MG63 (cell line): ENCODE measurements around the gene ARHGAP35. TPM values are rescaled to one million over a fixed set of nuclear protein-coding genes. Genes with fewer than 3 reads are reported as not detected.
"Not testable (repeated sequence)": the region's sequence is repeated elsewhere in the genome, so short reads cannot be mapped to it uniquely, and the experiment has no call there.

Experiments
- DNase-seq: peaks from one replicate; pipeline ENCODE4 v3.0.0-alpha.2; 2020
- H3K27me3 ChIP-seq: fragments of 250-450 bp; sonication (Bioruptor Pico); 2 replicates; pipeline ENCODE4 v1.5.1; 2020; ENCODE audit warnings: mild to moderate bottlenecking, moderate library complexity
- H3K36me3 ChIP-seq: fragments of 250-450 bp; sonication (Bioruptor Pico); 2 replicates; pipeline ENCODE4 v1.5.1; 2020; ENCODE audit warnings: mild to moderate bottlenecking, moderate library complexity
- H3K4me3 ChIP-seq: fragments of 250-450 bp; sonication (Bioruptor Pico); 2 replicates; pipeline ENCODE4 v1.5.1; 2020; ENCODE audit warnings: mild to moderate bottlenecking, moderate library complexity
- H3K9me3 ChIP-seq: fragments of 250-450 bp; sonication (Bioruptor Pico); 2 replicates; pipeline ENCODE4 v1.5.1; 2020; ENCODE audit warnings: mild to moderate bottlenecking, moderate library complexity
- total RNA-seq: library from RNA; depleted of rRNA; stranded (reverse); fragments of >200 nt; shearing (Covaris generic); gene quantifications from 2 replicates; pipeline ENCODE4 v1.2.3, GENCODE V29; 2014; ENCODE audit warnings: low replicate concordance

The ARHGAP35 gene
- total RNA-seq, 1 experiment from 2014 or later, result 14.7 TPM

DNA sequence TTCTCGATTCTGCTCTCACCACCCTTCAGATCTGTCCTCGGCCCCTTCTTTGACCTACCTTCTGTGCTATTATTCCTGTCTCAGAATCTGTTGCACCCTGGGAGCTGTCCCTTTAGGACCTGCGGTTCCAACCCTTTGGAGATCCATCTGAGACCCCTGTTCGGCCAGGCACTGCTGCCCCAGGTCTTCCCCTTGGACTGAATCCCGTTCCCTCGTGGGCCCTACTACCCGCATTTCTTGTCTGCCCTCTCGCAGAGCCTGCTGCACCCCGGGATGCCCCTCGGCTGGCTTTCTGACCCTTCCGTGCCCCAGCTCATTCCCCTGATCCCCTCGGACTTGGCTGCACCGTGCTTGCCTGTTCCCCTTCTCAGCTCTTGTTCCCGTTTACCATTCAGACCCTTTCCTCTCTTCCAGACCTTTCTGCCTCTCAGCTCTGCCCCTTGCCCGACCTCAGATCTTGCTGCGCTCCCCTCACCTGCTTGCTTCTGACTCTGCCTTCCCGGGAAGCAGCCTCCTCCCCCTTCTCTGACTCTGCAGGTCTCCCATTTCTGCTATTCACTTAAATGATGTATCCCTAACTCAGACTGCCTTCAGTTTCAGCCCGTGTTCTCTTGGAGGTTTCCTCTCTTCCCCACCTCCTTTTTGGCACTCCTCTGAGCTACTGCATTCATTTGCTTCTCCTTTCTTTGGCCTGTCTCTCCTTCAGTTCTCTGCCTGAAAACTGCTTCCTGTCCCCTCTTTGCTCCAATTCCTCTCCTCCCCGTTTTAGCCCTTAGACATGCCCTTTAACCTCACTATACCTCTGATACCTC, 1.1 kb downstream of the ARHGAP35 start:
- no peaks in the 10 kb centered on the region for H3K27me3 ChIP-seq

GRCh38 chr19:46862503-46862834, 1.7 kb downstream of the ARHGAP35 start:
- H3K4me3 ChIP-seq, result peak overlapping the region; percentile 82
- DNase-seq, result no peak

More for the DNA sequence above, 1.1 kb downstream of the ARHGAP35 start:
- Histone ChIP-seq H3K36me3 (peaks cover 15% of the 10 kb centered on the region), H3K9me3 (no peaks in the 10 kb centered on the region), H3K4me3 (peak overlapping the region; percentile 82)
- DNase-seq, result no peak

DNA sequence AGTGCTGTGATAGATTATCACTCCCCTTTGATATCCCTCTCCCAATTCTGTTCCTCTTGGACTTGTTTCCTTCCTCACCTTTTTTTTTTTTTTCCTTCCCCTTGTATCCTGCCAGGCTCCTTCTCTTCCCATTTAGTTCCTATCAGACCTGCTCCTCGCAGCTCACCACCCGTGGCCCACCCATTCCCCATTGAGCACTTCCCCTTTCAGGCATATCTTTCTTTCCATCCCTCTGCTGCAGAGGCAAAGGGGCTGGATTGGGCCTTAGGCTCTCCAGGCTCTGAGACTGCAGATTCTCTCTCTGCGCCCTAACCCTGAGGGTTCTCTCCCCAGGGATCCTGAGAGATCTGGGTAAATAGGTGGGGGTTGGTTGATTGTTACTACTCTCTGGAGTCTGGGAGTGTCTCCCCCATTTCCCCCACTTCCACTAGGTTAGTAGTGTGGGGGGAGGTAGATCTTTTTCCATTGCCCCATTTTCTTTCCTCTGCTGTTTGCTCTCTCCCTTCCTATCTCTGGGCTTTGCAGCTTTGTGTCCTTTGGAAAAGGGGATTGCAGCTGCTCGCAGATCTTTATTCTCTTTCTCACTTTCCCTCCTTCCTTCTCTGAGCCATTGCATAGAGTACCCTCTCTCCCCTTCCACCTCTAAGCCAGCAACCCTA, 2.3 kb downstream of the ARHGAP35 start:
- H3K9me3 ChIP-seq, result no peaks in the 10 kb centered on the region
- DNase-seq, result no peak
- peaks cover 15% of the 10 kb centered on the region for H3K36me3 ChIP-seq
- peak overlapping the region; percentile 82 for H3K4me3 ChIP-seq
- no peaks in the 10 kb centered on the region for H3K27me3 ChIP-seq

More at GRCh38 chr19:46862503-46862834, 1.7 kb downstream of the ARHGAP35 start:
- H3K27me3 ChIP-seq, result no peaks in the 10 kb centered on the region
- H3K9me3 ChIP-seq, result no peaks in the 10 kb centered on the region
- H3K36me3 ChIP-seq, result peaks cover 15% of the 10 kb centered on the region

DNA sequence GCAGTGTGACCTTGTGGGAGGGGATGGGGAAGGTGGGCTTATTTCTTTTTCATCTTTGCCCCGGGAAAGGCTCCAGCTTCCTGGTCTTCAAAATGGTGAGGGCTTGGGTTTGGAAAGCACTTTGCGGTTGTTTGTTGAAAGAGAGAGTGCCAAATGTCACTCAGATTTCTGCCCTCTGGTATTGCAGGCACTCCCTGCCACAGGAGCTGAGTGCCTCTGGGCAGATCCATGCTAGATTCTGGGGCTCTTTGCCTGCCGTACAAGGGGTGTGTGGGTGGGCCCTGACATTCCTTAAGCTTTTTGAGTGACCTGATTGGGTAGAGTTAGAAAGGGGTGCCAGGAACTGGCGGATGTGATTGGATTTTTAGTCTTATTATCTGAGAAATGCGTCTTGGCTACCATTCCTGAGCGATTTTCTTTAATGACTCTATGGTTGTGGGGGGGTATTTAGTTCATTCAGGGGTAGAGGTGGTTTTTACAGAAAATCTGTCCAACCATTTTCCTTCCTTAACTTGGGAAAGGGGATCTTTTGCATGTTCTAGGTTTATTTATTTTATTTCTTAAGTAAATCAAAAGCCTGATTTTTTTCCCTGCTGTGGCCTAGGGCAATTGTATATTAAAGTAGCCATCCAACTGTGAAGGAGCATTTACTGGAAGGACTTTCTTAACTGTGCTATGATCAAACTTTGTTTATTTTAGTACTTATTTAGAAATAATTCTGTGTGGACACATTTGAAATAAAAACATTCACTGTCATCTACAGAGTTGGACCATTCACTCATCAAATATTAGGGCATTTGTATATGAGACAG, 3.2 kb downstream of the ARHGAP35 start:
- Histone ChIP-seq H3K27me3 (no peaks in the 10 kb centered on the region), H3K36me3 (peaks cover 18% of the 10 kb centered on the region), H3K4me3 (peak overlapping the region; percentile 82), H3K9me3 (no peaks in the 10 kb centered on the region)
- peak; percentile 97 for DNase-seq

DNA sequence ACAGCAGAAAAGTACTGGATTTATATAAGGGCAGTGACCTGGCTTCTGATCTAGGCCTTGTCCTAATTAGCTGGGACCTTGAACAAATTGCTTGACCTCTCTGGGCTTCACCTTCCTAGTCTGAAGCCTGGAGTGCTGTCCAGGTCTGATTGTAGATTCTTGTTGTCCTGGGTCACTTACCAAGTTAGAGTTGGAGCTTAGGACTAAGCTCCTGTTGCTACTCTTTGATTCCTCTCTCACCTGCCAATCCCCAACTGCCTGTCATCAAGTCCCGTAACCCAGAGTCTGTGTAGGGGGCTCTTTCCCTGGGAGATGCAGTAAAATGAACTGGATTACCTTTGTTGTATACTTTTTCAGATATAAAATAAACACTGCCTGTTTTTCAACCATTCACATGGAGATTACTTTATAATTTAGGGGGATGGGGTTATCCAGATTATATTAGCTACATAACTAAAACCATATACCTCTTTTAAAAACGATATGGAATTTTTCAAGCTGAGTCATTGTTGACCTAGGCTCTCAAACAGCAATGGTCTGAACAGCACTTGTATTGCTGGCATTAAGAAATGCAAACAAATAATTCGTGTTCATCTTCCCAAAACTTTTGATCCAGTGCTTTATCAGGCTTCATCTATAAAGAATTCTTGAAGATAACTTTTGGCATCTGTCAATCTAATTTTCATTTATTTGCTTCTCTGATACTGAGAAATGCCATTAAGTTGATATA, 5.8 kb downstream of the ARHGAP35 start:
- H3K36me3 ChIP-seq, result peaks cover 17% of the 10 kb centered on the region
- H3K27me3 ChIP-seq, result no peaks in the 10 kb centered on the region
- H3K9me3 ChIP-seq, result no peaks in the 10 kb centered on the region
- no peak overlapping the region for H3K4me3 ChIP-seq
- DNase-seq, result no peak

- no peak for DNase-seq
- Histone ChIP-seq H3K4me3 (no peak overlapping the region), H3K27me3 (no peaks in the 10 kb centered on the region), H3K36me3 (peaks cover 16% of the 10 kb centered on the region), H3K9me3 (no peaks in the 10 kb centered on the region)
Measured at GRCh38 chr19:46867170-46867569, 6.4 kb downstream of the ARHGAP35 start.

GRCh38 chr19:46868025-46868802, 7.4 kb downstream of the ARHGAP35 start:
- H3K36me3 ChIP-seq, result peaks cover 21% of the 10 kb centered on the region
- H3K27me3 ChIP-seq, result no peaks in the 10 kb centered on the region
- no peak for DNase-seq
- no peaks in the 10 kb centered on the region for H3K9me3 ChIP-seq
- no peak overlapping the region for H3K4me3 ChIP-seq

DNA sequence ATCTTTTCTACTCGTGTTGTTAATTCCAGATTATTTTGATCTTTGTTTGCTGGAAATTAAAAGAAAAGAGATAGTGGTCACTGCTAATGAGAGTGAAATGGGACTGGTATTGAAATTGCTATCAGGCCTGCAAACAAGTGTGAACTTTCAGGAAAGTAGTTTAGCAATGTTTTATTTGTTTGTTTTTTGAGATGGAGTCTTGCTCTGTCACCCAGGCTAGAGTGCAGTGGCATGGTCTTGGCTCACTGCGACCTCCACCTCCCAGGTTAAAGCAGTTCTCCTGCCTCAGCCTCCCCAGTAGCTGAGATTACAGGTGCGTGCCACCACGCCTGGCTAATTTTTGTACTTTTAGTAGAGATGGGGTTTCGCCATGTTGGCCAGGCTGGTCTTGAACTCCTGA, 10.4 kb downstream of the ARHGAP35 start:
- not testable (repeated sequence) for H3K4me3 ChIP-seq, DNase-seq, H3K27me3 ChIP-seq, H3K9me3 ChIP-seq
- H3K36me3 ChIP-seq, result peaks cover 22% of the 10 kb centered on the region

GRCh38 chr19:46872967-46873366, 12.2 kb downstream of the ARHGAP35 start:
- Histone ChIP-seq H3K9me3 (no peaks in the 10 kb centered on the region), H3K27me3 (no peaks in the 10 kb centered on the region), H3K36me3 (peaks cover 22% of the 10 kb centered on the region), H3K4me3 (no peak overlapping the region)
- no peak for DNase-seq

DNA sequence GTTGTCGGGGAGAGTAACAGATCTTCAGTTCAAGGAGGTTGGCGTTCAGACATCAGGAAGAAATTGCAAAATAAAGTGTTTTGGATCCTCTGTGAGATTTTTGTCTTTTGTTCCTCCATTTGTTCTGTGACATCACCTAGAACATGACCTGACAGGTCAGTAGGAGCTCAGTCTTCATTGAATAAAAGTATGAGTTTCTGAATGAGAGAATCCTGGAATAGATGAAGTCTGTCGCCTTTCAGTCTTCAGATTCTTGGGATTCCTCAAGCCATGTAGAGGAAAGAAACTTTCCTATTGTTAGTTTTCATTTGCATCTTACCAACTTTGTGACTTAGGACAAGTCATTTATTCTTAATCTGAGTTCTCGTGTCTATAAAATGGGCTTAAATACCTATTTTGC, 14.4 kb downstream of the ARHGAP35 start:
- H3K4me3 ChIP-seq, result no peak overlapping the region
- no peaks in the 10 kb centered on the region for H3K9me3 ChIP-seq
- no peaks in the 10 kb centered on the region for H3K27me3 ChIP-seq
- DNase-seq, result no peak
- peaks cover 22% of the 10 kb centered on the region for H3K36me3 ChIP-seq

- Histone ChIP-seq H3K4me3 (no peak overlapping the region), H3K9me3 (no peaks in the 10 kb centered on the region), H3K36me3 (peaks cover 22% of the 10 kb centered on the region), H3K27me3 (no peaks in the 10 kb centered on the region)
- DNase-seq, result no peak
Measured at GRCh38 chr19:46875657-46876056, 14.9 kb downstream of the ARHGAP35 start.

DNA sequence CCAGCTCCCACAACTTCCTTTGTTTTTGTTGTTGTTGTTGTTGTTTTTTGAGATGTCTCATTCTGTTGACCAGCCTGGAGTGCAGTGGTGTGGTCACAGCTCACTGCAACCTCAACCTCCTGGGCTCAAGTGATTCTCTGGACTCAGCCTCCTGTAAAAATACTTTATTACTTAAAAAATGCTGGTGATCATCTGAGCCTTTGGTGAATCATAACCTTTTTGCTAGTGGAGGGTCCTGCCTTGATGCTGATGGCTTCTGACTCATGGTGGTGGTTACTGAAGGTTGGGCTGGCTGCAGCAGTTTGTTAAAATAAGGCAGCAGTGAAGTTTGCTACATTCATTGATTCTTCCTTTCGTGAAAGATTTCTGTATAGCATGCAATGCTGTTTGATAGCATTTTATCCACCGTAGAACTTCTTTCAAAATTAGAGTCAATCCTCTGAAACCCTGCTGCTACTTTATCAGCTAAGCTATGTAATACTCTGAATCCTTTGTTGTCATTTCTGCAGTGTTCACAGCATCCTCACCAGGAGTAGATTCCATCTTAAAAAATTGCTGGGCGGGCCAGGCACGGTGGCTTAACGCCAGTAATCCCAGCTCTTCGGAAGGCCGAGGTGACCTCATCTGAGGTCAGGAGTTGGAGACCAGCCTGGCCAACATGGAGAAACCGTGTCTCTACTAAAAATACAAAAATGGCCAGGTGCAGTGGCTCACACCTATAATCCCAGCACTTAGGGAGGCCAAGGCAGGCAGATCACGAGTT, 18.0 kb downstream of the ARHGAP35 start:
- peak; percentile 82 for DNase-seq
- no peaks in the 10 kb centered on the region for H3K27me3 ChIP-seq
- H3K4me3 ChIP-seq, result no peak overlapping the region
- H3K36me3 ChIP-seq, result peaks cover 17% of the 10 kb centered on the region
- H3K9me3 ChIP-seq, result no peaks in the 10 kb centered on the region

DNA sequence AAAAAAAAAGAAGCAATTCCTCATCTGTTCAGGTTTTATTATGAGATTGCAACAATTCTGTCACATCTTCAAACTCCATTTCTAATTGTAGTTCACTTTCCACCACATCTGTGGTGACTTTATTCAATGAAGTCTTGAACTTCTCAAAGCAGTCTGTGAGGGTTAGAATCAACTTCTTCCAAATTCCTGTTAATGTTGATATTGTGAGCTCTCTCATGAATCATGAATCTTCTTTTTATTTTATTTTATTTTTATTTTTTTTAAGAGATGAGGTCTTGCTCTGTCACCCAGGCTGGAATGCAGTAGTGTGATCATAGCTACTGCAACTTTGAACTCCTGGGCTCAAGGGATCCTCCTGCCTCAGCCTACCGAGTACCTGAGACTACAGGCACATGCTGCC, 19.6 kb downstream of the ARHGAP35 start:
- no peak for DNase-seq
- no peaks in the 10 kb centered on the region for H3K9me3 ChIP-seq
- H3K36me3 ChIP-seq, result peaks cover 13% of the 10 kb centered on the region
- H3K4me3 ChIP-seq, result no peak overlapping the region
- no peaks in the 10 kb centered on the region for H3K27me3 ChIP-seq

GRCh38 chr19:46881092-46881491, 20.3 kb downstream of the ARHGAP35 start:
- Histone ChIP-seq H3K36me3 (peaks cover 8% of the 10 kb centered on the region), H3K9me3 (no peaks in the 10 kb centered on the region), H3K27me3 (no peaks in the 10 kb centered on the region), H3K4me3 (no peak overlapping the region)
- no peak for DNase-seq

DNA sequence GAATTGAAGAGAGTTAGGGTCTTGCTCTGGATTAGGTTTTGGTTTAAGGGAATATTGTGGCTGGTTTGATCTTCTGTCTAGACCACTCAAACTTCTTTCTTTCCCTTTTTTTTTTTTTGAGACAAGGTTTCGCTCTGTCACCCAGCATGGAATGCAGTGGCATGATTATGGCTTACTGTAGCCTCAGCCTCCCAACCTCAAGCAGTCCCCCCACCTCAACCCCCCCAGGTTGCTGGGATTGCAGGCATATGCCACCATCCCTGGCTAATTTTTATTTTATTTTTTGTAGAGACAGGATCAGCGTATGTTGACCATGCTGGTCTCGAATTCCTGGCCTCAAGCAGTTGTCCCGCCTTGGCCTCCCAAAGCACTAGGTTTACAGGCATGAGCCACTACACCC, 21.2 kb downstream of the ARHGAP35 start:
- H3K36me3 ChIP-seq, result peaks cover 8% of the 10 kb centered on the region
- no peaks in the 10 kb centered on the region for H3K27me3 ChIP-seq
- no peaks in the 10 kb centered on the region for H3K9me3 ChIP-seq
- H3K4me3 ChIP-seq, result no peak overlapping the region
- no peak for DNase-seq
